ENCODE results near the gene RNF166.

Gene RNF166

DNA sequence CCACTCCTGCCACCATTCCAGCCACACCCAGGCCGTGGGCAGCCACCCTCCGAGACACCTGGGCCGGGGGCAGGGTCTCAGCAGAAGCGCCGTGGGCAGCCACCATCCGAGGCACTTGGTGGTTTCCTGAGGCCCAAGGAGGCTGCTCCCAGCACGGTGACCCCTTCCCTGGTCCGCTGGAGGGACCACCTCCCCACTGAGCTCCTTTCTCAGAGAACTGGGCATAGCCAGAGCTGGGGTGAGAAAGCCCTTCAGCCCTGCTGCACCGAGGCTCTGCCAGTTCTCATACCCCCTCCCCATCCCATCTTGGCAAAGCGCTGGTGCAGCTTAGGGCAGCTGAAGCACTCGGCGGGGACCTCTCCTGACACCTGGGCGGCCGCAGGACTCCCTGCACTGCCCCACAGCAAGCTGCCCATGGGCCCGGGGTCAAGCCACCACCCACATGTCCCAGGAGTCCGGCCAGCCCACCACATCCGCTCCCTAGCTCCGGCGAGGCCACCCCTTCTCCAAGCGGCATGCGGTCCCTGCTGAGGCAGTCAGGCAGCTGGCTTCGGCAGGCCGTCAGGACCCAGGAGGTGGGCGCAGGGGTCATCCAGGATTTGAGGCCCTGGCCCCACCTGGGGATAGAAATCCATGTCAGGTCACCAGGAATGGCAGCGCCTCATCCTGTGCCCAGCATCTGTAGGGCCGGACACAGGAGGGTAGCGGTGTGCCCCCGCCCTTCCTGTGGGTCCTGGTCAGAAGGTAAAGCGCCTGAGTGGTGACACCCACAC lies 54.0 kb downstream of the RNF166 start:
- H3K9me2 ChIP-seq (replicated peaks; ENCODE audit: insufficient read depth, low read length), result no peaks in the 10 kb centered on the region
- no peaks in the 10 kb centered on the region for H3K9me3 ChIP-seq (replicated peaks; ENCODE audit: insufficient read depth, low read length)
- H2AFZ ChIP-seq (ENCODE audit: low read length), result no peak overlapping the region
- H3K4me1 ChIP-seq (ENCODE audit: low read length), result peaks cover 11% of the 10 kb centered on the region; the same call in 1 of the 2 replicates
- peak overlapping the region; percentile 62; the same call in 1 of the 2 replicates for H3K4me3 ChIP-seq (ENCODE audit: low read length)
- no peaks in the 10 kb centered on the region for H4K20me1 ChIP-seq (ENCODE audit: insufficient read depth, low read length)
- peak overlapping the region; percentile 88; the same call in 1 of the 2 replicates for H3K4me2 ChIP-seq (ENCODE audit: low read depth, low read length)
- no peaks in the 10 kb centered on the region for H3F3A ChIP-seq (ENCODE audit: insufficient read depth, low read length)
- TF ChIP-seq CTCF (IDR thresholded peaks at IDR 0.05; ENCODE audit: low read length), result no peak
- no peak for TF ChIP-seq EZH2phosphoT487 (IDR thresholded peaks at IDR 0.05; ENCODE audit: low read length)
- no peak for TF ChIP-seq EZH2 (optimal IDR thresholded peaks at IDR 0.05; ENCODE audit: low read depth, low read length)
- no peaks in the 10 kb centered on the region for H3K27me3 ChIP-seq (replicated peaks; ENCODE audit: insufficient read depth, low read length)
- H3K27ac ChIP-seq (ENCODE audit: low read length), result peak overlapping the region; percentile 88; the same call in 1 of the 2 replicates
- H3K36me3 ChIP-seq (replicated peaks; ENCODE audit: insufficient read depth, low read length), result no peaks in the 10 kb centered on the region
- peaks cover 24% of the 10 kb centered on the region for H3K79me2 ChIP-seq (ENCODE audit: low read length)
- peak overlapping the region; percentile 62; the same call in 1 of the 2 replicates for H3K9ac ChIP-seq (ENCODE audit: low read length)
- DNase-seq, result no peak

- no peaks in the 10 kb centered on the region for H4K20me1 ChIP-seq (ENCODE audit: insufficient read depth, low read length)
- peaks cover 24% of the 10 kb centered on the region for H3K79me2 ChIP-seq (ENCODE audit: low read length)
- peak overlapping the region; percentile 62 for H3K4me3 ChIP-seq (ENCODE audit: low read length)
- H3F3A ChIP-seq (ENCODE audit: insufficient read depth, low read length), result no peaks in the 10 kb centered on the region
- H3K4me2 ChIP-seq (ENCODE audit: low read depth, low read length), result peak overlapping the region; percentile 88
- no peaks in the 10 kb centered on the region for H3K36me3 ChIP-seq (replicated peaks; ENCODE audit: insufficient read depth, low read length)
- peak overlapping the region; percentile 88 for H3K27ac ChIP-seq (ENCODE audit: low read length)
- H3K9ac ChIP-seq (ENCODE audit: low read length), result peak overlapping the region; percentile 62
- H3K27me3 ChIP-seq (replicated peaks; ENCODE audit: insufficient read depth, low read length), result no peaks in the 10 kb centered on the region
- H2AFZ ChIP-seq (ENCODE audit: low read length), result no peak overlapping the region
- peak; percentile 64 for DNase-seq
- peaks cover 11% of the 10 kb centered on the region; the same call in 1 of the 2 replicates for H3K4me1 ChIP-seq (ENCODE audit: low read length)
- no peaks in the 10 kb centered on the region for H3K9me2 ChIP-seq (replicated peaks; ENCODE audit: insufficient read depth, low read length)
- TF ChIP-seq EZH2phosphoT487 (IDR thresholded peaks at IDR 0.05; ENCODE audit: low read length) (no peak), EZH2 (optimal IDR thresholded peaks at IDR 0.05; ENCODE audit: low read depth, low read length) (no peak), CTCF (IDR thresholded peaks at IDR 0.05; ENCODE audit: low read length) (no peak)
- no peaks in the 10 kb centered on the region for H3K9me3 ChIP-seq (replicated peaks; ENCODE audit: insufficient read depth, low read length)
Observed at GRCh38 chr16:88651276-88651988, 54.8 kb downstream of the RNF166 start.

DNA sequence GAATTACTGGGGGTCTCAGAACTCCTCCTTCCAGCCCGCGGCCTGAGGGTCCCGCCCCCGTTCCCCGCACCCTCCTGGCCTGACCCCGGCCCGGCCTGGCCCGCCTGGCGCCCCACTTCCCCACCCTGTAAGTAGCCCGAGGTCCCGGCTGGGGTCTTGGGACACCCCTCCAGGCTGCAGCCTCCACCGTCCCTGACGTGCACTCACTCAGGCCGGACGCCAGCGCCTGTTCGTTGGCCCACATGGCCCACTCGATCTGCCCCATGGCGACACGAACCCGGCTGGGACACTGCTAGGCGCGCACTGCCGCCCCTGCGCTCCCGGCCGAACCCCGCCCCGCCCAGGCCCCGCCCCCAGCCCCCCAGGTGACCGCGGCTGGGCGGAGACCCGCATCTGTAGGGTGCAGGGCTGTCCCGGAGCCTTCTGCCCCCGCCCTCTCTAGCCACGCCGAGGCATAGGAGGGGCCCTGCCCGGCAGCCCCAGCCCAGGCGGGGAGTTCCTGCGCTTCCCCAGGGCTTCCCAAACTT lies 55.4 kb downstream of the RNF166 start, which contains the start of gene CYBA:
CYBA (minus strand) TSS at position 305 of the 527 bp plus-strand sequence; CDS start at position 265, 40 bp downstream.
- H3K9me2 ChIP-seq (replicated peaks; ENCODE audit: insufficient read depth, low read length), result no peaks in the 10 kb centered on the region
- peak; percentile 72 for DNase-seq
- no peaks in the 10 kb centered on the region for H3K36me3 ChIP-seq (replicated peaks; ENCODE audit: insufficient read depth, low read length)
- H3F3A ChIP-seq (ENCODE audit: insufficient read depth, low read length), result no peaks in the 10 kb centered on the region
- peak within 1 kb of the TSS; percentile 88 for H3K4me2 ChIP-seq (ENCODE audit: low read depth, low read length)
- H3K4me1 ChIP-seq (ENCODE audit: low read length), result peaks cover 11% of the 10 kb centered on the region; the same call in 1 of the 2 replicates
- H2AFZ ChIP-seq (ENCODE audit: low read length), result no peak within 1 kb of the TSS
- peak within 1 kb of the TSS; percentile 88 for H3K27ac ChIP-seq (ENCODE audit: low read length)
- no peaks in the 10 kb centered on the region for H3K9me3 ChIP-seq (replicated peaks; ENCODE audit: insufficient read depth, low read length)
- H3K9ac ChIP-seq (ENCODE audit: low read length), result peak within 1 kb of the TSS; percentile 79
- peak within 1 kb of the TSS; percentile 83 for H3K4me3 ChIP-seq (ENCODE audit: low read length)
- no peaks in the 10 kb centered on the region for H4K20me1 ChIP-seq (ENCODE audit: insufficient read depth, low read length)
- peaks cover 24% of the 10 kb centered on the region for H3K79me2 ChIP-seq (ENCODE audit: low read length)
- H3K27me3 ChIP-seq (replicated peaks; ENCODE audit: insufficient read depth, low read length), result no peaks in the 10 kb centered on the region
- TF ChIP-seq EZH2 (optimal IDR thresholded peaks at IDR 0.05; ENCODE audit: low read depth, low read length) (no peak), EZH2phosphoT487 (IDR thresholded peaks at IDR 0.05; ENCODE audit: low read length) (no peak), CTCF (IDR thresholded peaks at IDR 0.05; ENCODE audit: low read length) (no peak)

Measured in MM.1S (cell line).